ENCODE results near the gene PTGER1.

GRCh38 chr19:14476327-14476672 lies 1.1 kb upstream of the PTGER1 start:
- TF ChIP-seq CTCF (IDR thresholded peaks at IDR 0.05) = no peak
- TF ChIP-seq POLR2A (IDR thresholded peaks at IDR 0.05) = no peak
